ENCODE results near the gene SMIM44. TPM values are rescaled to one million over a fixed set of nuclear protein-coding genes. Genes with fewer than 3 reads are reported as not detected.

The SMIM44 gene
- polyA plus RNA-seq, 1 donor (not counting 4 experiments of a cell fraction or from before 2014, with no cell fraction given): not detected

GRCh38 chr19:3515891-3516422 lies 32.7 kb upstream of the SMIM44 start:
- no peaks in the 10 kb centered on the region for H3K27me3 ChIP-seq (ENCODE audit: control insufficient read depth, extremely low read depth, insufficient read depth, low read length)
- FAIRE-seq (no peak), DNase-seq (ENCODE audit: low read depth, low spot score) (no peak)
- H4K20me1 ChIP-seq (ENCODE audit: control insufficient read depth, extremely low read depth, insufficient read depth, low read length): peaks cover 56% of the 10 kb centered on the region
- H3K27ac ChIP-seq (ENCODE audit: control insufficient read depth, insufficient read depth, low read length): no peak overlapping the region
- no peaks in the 10 kb centered on the region for H3K9me3 ChIP-seq (ENCODE audit: control insufficient read depth, low read depth, low read length)
- TF ChIP-seq EZH2 (IDR thresholded peaks at IDR 0.05; ENCODE audit: low read length): no peak
- TF ChIP-seq, protein P1, sequence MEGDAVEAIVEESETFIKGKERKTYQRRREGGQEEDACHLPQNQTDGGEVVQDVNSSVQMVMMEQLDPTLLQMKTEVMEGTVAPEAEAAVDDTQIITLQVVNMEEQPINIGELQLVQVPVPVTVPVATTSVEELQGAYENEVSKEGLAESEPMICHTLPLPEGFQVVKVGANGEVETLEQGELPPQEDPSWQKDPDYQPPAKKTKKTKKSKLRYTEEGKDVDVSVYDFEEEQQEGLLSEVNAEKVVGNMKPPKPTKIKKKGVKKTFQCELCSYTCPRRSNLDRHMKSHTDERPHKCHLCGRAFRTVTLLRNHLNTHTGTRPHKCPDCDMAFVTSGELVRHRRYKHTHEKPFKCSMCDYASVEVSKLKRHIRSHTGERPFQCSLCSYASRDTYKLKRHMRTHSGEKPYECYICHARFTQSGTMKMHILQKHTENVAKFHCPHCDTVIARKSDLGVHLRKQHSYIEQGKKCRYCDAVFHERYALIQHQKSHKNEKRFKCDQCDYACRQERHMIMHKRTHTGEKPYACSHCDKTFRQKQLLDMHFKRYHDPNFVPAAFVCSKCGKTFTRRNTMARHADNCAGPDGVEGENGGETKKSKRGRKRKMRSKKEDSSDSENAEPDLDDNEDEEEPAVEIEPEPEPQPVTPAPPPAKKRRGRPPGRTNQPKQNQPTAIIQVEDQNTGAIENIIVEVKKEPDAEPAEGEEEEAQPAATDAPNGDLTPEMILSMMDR (optimal IDR thresholded peaks at IDR 0.05 in 1 of 3, IDR thresholded peaks at IDR 0.05 in 1 of 3, conservative IDR thresholded peaks at IDR 0.05 in 1 of 3; ENCODE audit: extremely low read depth in 1 of 3, insufficient read depth in 2 of 3, low read length in 3 of 3): no peak
- H3K79me2 ChIP-seq (ENCODE audit: control insufficient read depth, insufficient read depth, low read length): peaks cover 84% of the 10 kb centered on the region
- peaks cover 9% of the 10 kb centered on the region for H3K4me1 ChIP-seq (ENCODE audit: control insufficient read depth, extremely low read depth, insufficient read depth, low read length)
- dilution Hi-C loops (cut with MboI; ENCODE audit: extremely low pct_ligation_motif_present, low sequenced_read_pairs): no loop called here
- no peak overlapping the region for H2AFZ ChIP-seq (ENCODE audit: control insufficient read depth, low read length)
- H3K36me3 ChIP-seq (ENCODE audit: control insufficient read depth in 2 of 2, extremely low read depth in 1 of 2, insufficient read depth in 2 of 2, low read length in 2 of 2): peaks cover 15 to 19% of the 10 kb centered on the region in 2 experiments
- no peak overlapping the region for H3K4me2 ChIP-seq (ENCODE audit: control insufficient read depth, extremely low read depth, insufficient read depth, low read depth, low read length)
- H3K4me3 ChIP-seq (ENCODE audit: control insufficient read depth in 2 of 3, extremely low read depth in 1 of 3, insufficient read depth in 2 of 3, low read depth in 1 of 3, low read length in 3 of 3): no peak overlapping the region
- peaks cover 5% of the 10 kb centered on the region for H3K9me1 ChIP-seq (ENCODE audit: control insufficient read depth, extremely low read depth, insufficient read depth, low read length)
- no peak overlapping the region for H3K9ac ChIP-seq (ENCODE audit: control insufficient read depth, extremely low read depth, insufficient read depth, low read length)

DNA sequence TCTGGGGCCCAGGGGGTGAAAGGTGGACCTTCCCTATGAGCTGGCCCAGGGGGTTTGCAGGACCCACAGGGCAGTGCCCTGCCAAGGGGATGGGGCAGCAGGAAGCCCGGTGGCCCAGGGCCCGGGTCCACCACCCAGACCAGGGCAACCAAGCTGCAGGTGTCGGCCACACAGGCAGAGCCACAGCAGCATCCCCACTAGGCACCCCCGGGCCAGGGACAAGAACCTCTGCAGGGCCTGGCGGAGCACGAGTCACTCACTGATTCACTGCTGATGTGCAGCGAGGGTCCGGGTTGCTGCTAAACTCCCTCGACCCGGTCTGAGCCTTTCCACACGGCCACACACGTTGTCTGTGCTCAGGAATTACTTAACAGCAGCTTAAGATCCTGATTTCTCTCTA lies 31.7 kb upstream of the SMIM44 start:
- peaks cover 1% of the 10 kb centered on the region for H3K4me1 ChIP-seq (ENCODE audit: control insufficient read depth, extremely low read depth, insufficient read depth, low read length)
- no peak overlapping the region for H2AFZ ChIP-seq (ENCODE audit: control insufficient read depth, low read length)
- no peak overlapping the region for H3K4me3 ChIP-seq (ENCODE audit: control insufficient read depth in 2 of 3, extremely low read depth in 1 of 3, insufficient read depth in 2 of 3, low read depth in 1 of 3, low read length in 3 of 3)
- no peak overlapping the region for H3K4me2 ChIP-seq (ENCODE audit: control insufficient read depth, extremely low read depth, insufficient read depth, low read depth, low read length)
- H3K9me1 ChIP-seq (ENCODE audit: control insufficient read depth, extremely low read depth, insufficient read depth, low read length): peaks cover 5% of the 10 kb centered on the region
- no peak overlapping the region for H3K9ac ChIP-seq (ENCODE audit: control insufficient read depth, extremely low read depth, insufficient read depth, low read length)
- peaks cover 93% of the 10 kb centered on the region for H3K79me2 ChIP-seq (ENCODE audit: control insufficient read depth, insufficient read depth, low read length)
- no peak overlapping the region for H3K27ac ChIP-seq (ENCODE audit: control insufficient read depth, insufficient read depth, low read length)
- H3K27me3 ChIP-seq (ENCODE audit: control insufficient read depth, extremely low read depth, insufficient read depth, low read length): no peaks in the 10 kb centered on the region
- FAIRE-seq (no peak), DNase-seq (ENCODE audit: low read depth, low spot score) (no peak)
- TF ChIP-seq, protein P1 (optimal IDR thresholded peaks at IDR 0.05 in 1 of 3, IDR thresholded peaks at IDR 0.05 in 1 of 3, conservative IDR thresholded peaks at IDR 0.05 in 1 of 3; ENCODE audit: extremely low read depth in 1 of 3, insufficient read depth in 2 of 3, low read length in 3 of 3): no peak
- TF ChIP-seq EZH2 (IDR thresholded peaks at IDR 0.05; ENCODE audit: low read length): no peak
- dilution Hi-C loops (cut with MboI; ENCODE audit: extremely low pct_ligation_motif_present, low sequenced_read_pairs): no loop called here
- H3K9me3 ChIP-seq (ENCODE audit: control insufficient read depth, low read depth, low read length): no peaks in the 10 kb centered on the region
- H4K20me1 ChIP-seq (ENCODE audit: control insufficient read depth, extremely low read depth, insufficient read depth, low read length): peaks cover 53% of the 10 kb centered on the region
- H3K36me3 ChIP-seq (ENCODE audit: control insufficient read depth in 2 of 2, extremely low read depth in 1 of 2, insufficient read depth in 2 of 2, low read length in 2 of 2): peaks cover 20 to 26% of the 10 kb centered on the region in 2 experiments
